GM18526 (cell line): Measurements from ENCODE around the gene RAB34.

ENCODE experiments used
- POLR2A ChIP-seq: IDR thresholded peaks from 3 replicates; pipeline ENCODE4 v1.6.1; 2011; ENCODE audit not compliant: insufficient read length; ENCODE audit errors: extremely low read depth

Gene RAB34, protein sequence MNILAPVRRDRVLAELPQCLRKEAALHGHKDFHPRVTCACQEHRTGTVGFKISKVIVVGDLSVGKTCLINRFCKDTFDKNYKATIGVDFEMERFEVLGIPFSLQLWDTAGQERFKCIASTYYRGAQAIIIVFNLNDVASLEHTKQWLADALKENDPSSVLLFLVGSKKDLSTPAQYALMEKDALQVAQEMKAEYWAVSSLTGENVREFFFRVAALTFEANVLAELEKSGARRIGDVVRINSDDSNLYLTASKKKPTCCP

DNA sequence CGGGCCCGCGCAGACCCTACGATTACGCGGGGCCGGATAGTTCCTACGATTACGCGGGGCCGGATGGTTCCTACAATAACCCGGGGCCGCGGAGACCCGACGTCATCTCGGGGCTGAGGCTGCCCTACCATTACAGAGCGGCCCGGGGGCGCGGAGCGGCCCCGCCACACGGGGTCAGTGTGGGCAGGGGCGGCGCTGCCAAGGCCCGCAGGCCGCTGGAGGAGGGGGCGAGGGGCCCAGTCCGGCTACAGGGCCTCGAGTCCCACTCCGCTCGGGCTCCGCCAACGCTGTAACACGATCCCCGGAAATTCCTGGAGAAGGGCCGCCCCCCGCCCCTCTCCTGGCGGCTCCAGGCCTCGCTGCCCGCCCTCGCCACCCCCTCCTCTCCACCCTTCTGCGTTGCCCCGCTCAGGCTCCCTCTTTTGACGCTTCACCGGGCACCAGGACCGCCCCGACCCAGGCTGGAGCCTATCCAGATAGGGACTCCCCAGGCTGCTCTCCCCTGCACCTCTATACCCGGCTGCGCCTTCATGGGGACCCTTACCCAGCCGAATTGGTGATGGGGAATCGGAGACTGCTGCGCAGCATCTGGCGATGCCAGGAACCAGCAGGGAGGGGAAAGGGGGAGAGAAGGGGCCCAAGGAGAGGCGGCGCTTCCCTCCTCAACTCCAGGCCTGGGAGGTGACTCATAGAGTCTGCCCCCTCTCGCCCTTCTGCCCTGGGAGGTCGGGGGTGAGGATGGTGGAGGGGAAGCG is at the start of gene RAB34:
RAB34 (minus strand) TSS at position 291 of the 755 bp plus-strand sequence. CDS start 602 bp downstream, outside the sequence.
- TF ChIP-seq POLR2A: no peak

DNA sequence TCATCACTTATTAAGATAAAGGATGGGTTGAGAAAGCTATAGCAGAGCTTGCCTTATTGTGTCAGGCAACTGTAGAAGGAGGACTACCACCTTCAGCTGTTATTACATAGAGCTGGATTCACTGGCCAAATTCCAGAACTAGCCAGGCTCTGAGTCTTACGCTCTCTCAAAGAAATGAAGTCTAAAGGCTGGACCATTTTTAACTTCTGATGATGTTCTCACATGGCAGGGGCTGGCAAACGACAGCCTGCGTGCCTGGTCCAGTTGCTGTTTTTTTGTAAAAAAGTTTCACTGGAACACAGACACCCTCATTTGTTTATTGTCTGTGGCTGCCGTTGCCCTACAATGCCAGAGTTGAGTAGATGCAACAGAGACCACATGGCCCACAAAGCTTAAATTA is 47.4 kb upstream of the RAB34 start:
- TF ChIP-seq POLR2A: no peak

DNA sequence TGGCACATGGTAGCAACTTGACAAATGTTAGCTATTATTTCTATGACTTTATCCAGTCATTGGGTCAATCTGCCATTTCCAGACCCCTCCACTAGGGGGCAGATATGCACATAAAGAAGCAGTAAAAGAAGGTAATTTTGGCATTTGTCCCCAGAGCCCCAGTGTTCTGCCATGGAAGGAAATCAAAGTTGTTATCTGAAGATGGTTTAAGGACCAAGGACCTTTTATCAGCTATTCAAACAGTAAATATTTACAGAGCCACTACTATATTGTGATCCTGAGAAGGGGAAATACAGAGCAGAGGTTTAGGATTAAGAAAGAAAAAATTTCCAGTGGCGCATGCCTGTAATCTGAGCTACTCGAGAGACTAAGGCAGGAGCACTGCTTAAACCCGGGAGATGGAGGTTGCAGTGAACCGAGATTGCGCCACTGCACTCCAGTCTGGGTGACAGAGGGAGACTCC is 46.2 kb upstream of the RAB34 start:
- TF ChIP-seq POLR2A: no peak

- TF ChIP-seq POLR2A: no peak
These were observed 45.6 kb upstream of the RAB34 start for GRCh38 chr17:28763137-28763799.

GRCh38 chr17:28760601-28761562 is 43.2 kb upstream of the RAB34 start:
- TF ChIP-seq POLR2A: no peak

DNA sequence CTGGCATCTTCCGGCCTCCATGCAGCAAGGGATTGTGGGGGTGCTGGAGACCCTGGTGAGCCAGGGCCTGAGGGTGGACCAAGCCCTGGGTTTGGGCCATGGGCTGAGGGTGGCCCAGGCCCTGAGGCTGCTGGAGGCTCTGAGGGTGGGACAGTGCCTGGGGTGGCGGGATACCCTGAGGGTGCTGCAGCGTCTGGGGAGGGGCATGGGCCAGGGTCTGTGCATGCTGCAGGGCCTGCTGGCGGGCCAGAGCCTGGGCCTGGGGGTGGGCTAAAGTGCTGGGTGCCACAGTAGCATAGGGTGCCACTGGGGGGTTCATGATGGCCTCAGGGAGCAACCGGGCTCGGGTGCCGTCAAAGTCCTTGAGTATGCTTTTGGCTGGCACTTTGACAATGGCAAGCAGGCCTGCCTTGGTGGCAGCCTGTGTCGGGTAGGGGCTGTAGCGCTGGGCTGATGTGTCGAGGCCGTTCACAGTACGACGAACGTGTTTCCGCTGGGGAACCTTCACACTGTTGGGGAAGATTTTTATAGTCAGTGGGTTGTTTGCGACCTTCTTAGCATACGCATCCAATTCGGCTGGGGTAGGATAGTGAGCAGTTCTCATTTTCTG is 41.7 kb upstream of the RAB34 start:
- TF ChIP-seq POLR2A: no peak

- no peak for TF ChIP-seq POLR2A
These were observed 40.9 kb upstream of the RAB34 start for GRCh38 chr17:28758411-28759121.

DNA sequence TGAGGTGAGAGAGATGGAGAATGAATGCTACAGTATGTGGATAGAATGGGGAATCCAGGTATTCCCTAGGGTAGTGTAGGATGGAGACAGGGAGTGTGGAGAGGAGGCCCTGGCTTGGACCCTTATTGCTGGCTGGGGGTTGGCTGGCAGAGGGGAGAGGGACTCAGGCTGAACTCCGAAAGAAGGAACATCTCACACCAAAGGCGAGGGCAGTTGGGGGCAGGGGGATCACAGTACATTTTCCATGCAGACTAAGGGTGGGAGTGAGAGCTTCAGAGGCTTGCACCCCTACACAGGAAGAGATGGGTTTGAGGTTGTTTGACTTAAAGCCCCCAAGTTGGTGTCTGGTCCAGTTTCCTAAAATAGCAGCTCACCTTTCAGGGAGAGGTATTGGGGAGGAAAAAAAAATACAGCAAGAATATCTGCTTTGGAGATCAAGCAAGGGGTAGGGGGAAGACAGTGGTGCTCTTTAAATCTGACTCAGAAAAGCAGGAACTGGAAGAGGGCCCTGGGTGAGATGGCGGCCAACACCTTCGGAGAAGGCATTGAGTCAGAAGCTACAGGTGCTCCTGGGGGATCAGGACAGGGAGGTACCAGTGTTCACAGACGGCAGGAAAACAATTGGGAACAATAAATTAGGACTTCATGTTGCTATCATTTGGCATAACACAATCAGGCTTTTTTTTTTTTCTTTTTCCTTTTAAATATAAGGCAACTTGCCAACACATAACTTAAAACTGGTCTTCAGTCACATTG is 38.6 kb upstream of the RAB34 start:
- TF ChIP-seq POLR2A: no peak

DNA sequence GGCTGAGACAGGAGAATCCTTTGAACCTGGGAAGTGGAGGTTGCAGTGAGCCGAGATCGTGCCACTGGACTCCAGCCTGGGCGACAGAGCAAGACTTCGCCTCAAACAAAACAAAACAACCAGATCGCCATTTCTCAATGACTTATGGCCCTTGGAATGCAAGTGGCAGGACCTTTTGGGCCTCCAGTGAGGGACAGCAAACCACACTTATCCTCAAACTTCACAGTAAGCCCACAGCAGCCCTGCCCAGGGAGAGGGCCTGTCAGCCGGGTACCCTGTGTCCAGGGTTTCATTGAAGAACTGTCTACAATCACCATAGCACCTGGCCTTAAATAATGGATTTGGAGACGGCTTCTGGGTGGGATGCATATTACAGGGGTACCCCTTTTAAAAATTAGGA is 37.8 kb upstream of the RAB34 start:
- TF ChIP-seq POLR2A: no peak

- TF ChIP-seq POLR2A: no peak
These were observed 34.1 kb upstream of the RAB34 start for GRCh38 chr17:28751600-28752366.

DNA sequence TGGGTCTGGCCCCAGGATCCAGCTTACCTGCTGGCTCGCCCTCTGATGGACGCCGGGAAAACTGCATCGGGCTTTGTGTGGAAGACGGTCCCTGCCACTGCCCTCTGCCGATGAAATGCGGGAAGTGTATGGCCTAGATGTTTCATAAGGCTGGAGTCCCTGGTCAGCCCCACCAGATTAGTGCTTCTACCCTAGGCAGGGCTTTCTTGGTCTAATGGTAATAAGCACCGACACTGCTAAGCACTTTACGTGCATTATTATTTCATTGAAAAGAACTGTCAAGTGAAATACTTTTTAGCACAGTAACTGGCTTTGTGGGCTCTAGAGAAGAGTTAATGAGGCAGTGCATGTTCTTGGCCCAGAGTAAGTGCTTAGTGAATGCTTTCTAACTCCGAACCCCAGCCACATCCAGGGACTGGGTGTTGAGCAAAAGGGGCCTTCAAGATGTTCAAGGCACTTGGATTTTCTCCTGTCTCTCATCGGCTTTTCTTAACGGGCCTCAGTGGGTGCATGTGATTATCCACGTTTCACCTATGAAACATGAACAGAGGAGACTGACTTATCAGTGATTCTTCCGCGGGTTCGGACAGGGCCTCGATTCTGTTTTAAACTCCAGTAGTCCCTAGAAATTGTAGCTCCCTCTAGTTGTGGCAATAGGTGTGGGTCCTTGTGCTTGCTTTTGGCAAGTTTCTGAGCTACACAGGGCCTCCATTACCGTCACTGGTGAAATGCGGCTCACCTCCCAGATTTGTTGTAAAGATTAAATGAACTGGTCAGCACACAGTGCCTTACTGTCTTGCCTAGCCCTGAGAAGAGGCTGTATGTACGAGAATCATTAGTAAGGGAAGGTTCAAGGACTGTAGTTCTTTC is 32.7 kb upstream of the RAB34 start:
- TF ChIP-seq POLR2A: no peak
